H9 (cell line): Measurements from ENCODE around the gene IDI2. TPM values are rescaled to one million over a fixed set of nuclear protein-coding genes. Genes with fewer than 3 reads are reported as not detected.

Experiments used
- DNase-seq: peaks from one replicate; pipeline ENCODE4 v3.0.0-alpha.2; 2017
- H2AFZ ChIP-seq: one replicate; pipeline ENCODE4 v1.6.1; 2013; ENCODE audit warnings: mild to moderate bottlenecking, low read length, control low read depth, moderate library complexity
- H2AK5ac ChIP-seq: 2 replicates; pipeline ENCODE4 v1.6.1; 2013; ENCODE audit warnings: low read length, control low read depth, mixed read lengths; ENCODE audit not compliant: insufficient read length
- H2BK120ac ChIP-seq: one replicate; pipeline ENCODE4 v1.6.1; 2013; ENCODE audit warnings: low read depth, mild to moderate bottlenecking, low read length, control low read depth, inconsistent platforms; ENCODE audit not compliant: poor library complexity, severe bottlenecking
- H2BK12ac ChIP-seq: 2 replicates; pipeline ENCODE4 v1.6.1; 2013; ENCODE audit warnings: low read length, control low read depth, mixed read lengths, low read depth; ENCODE audit not compliant: insufficient read length
- H2BK15ac ChIP-seq: 2 replicates; pipeline ENCODE4 v1.6.1; 2013; ENCODE audit warnings: low read depth, low read length, control low read depth
- H2BK20ac ChIP-seq: one replicate; pipeline ENCODE4 v1.6.1; 2013; ENCODE audit warnings: low read depth, mild to moderate bottlenecking, low read length, control low read depth, inconsistent platforms; ENCODE audit not compliant: poor library complexity, severe bottlenecking
- H2BK5ac ChIP-seq: 2 replicates; pipeline ENCODE4 v1.6.1; 2013; ENCODE audit warnings: low read length, control low read depth, mixed read lengths; ENCODE audit not compliant: insufficient read length
- H3K14ac ChIP-seq: 2 replicates; pipeline ENCODE4 v1.6.1; 2013; ENCODE audit warnings: low read length, control low read depth; ENCODE audit not compliant: insufficient read depth
- H3K18ac ChIP-seq: 2 replicates; pipeline ENCODE4 v1.6.1; 2013; ENCODE audit warnings: low read depth, mild to moderate bottlenecking, mixed read lengths, low read length, control low read depth; ENCODE audit not compliant: insufficient read length
- H3K23ac ChIP-seq: 2 replicates; pipeline ENCODE4 v1.6.1; 2013; ENCODE audit warnings: low read length, control low read depth, mixed read lengths, low read depth; ENCODE audit not compliant: insufficient read length
- H3K23me2 ChIP-seq: 2 replicates; pipeline ENCODE4 v1.6.1; 2013; ENCODE audit warnings: low read depth, mild to moderate bottlenecking, mixed read lengths, low read length, control low read depth; ENCODE audit not compliant: insufficient read length, poor library complexity, severe bottlenecking
- H3K27ac ChIP-seq: 2 replicates; pipeline ENCODE4 v1.5.1; 2013; ENCODE audit warnings: low read length, control low read depth, mixed read lengths, low read depth; ENCODE audit not compliant: insufficient read length
- H3K27me3 ChIP-seq: 2 replicates; pipeline ENCODE4 v1.6.1; 2013; ENCODE audit warnings: low read length, control low read depth, inconsistent platforms; ENCODE audit not compliant: insufficient read depth
- H3K4ac ChIP-seq: 2 replicates; pipeline ENCODE4 v1.6.1; 2013; ENCODE audit warnings: low read depth, mild to moderate bottlenecking, control low read depth, inconsistent platforms, low read length, moderate library complexity
- H3K4me1 ChIP-seq: 2 replicates; pipeline ENCODE4 v1.6.1; 2013; ENCODE audit warnings: low read length, control low read depth, inconsistent platforms; ENCODE audit not compliant: insufficient read depth
- H3K4me2 ChIP-seq: 2 replicates; pipeline ENCODE4 v1.6.1; 2013; ENCODE audit warnings: low read length, control low read depth, mixed read lengths; ENCODE audit not compliant: insufficient read length, insufficient read depth
- H3K56ac ChIP-seq: 2 replicates; pipeline ENCODE4 v1.6.1; 2013; ENCODE audit warnings: low read depth, mild to moderate bottlenecking, mixed read lengths, low read length, control low read depth; ENCODE audit not compliant: insufficient read length
- H3K79me1 ChIP-seq: 2 replicates; pipeline ENCODE4 v1.6.1; 2013; ENCODE audit warnings: low read depth, mild to moderate bottlenecking, moderate library complexity, low read length, control low read depth, inconsistent platforms; ENCODE audit not compliant: insufficient read depth, poor library complexity, severe bottlenecking
- H3K79me2 ChIP-seq: 2 replicates; pipeline ENCODE4 v1.6.1; 2013; ENCODE audit warnings: low read length, control low read depth, inconsistent platforms; ENCODE audit not compliant: insufficient read depth
- H3K9ac ChIP-seq: 2 replicates; pipeline ENCODE4 v1.6.1; 2013; ENCODE audit warnings: low read length, control low read depth, mixed read lengths; ENCODE audit not compliant: insufficient read length; ENCODE audit errors: extremely low read depth
- H3K9me3 ChIP-seq: one replicate; pipeline ENCODE4 v1.6.1; 2013; ENCODE audit warnings: low read depth, low read length, inconsistent platforms; ENCODE audit not compliant: control insufficient read depth
- H3T11ph ChIP-seq: one replicate; pipeline ENCODE4 v1.6.1; 2013; ENCODE audit warnings: mild to moderate bottlenecking, low read length, control low read depth, inconsistent platforms
- H4K20me1 ChIP-seq: one replicate; pipeline ENCODE4 v1.6.1; 2013; ENCODE audit not compliant: control insufficient read depth, insufficient read length, insufficient read depth
- H4K5ac ChIP-seq: 2 replicates; pipeline ENCODE4 v1.6.1; 2013; ENCODE audit warnings: low read depth, mild to moderate bottlenecking, mixed read lengths, low read length, control low read depth; ENCODE audit not compliant: insufficient read length
- H4K8ac ChIP-seq: replicated peaks from 2 replicates; pipeline ENCODE4 v1.6.1; 2013; ENCODE audit warnings: low read length, control low read depth, mixed read lengths, low read depth; ENCODE audit not compliant: insufficient read length
- H4K91ac ChIP-seq: 2 replicates; pipeline ENCODE4 v1.6.1; 2013; ENCODE audit warnings: low read depth, mild to moderate bottlenecking, moderate library complexity, mixed read lengths, low read length, control low read depth; ENCODE audit not compliant: insufficient read length
- H3K27ac Mint-ChIP-seq, 3 experiments: 2 replicates in 2 of 3; 3 replicates in 1 of 3; pipeline ENCODE4 v1.8.0; 2020 to 2021; ENCODE audit warnings: mixed read lengths in 3 of 3, mild to moderate bottlenecking in 1 of 3, moderate library complexity in 1 of 3
- H3K27me3 Mint-ChIP-seq: 2 replicates; pipeline ENCODE4 v1.8.0; 2021; ENCODE audit warnings: low read depth, mild to moderate bottlenecking, moderate library complexity, mixed read lengths
- H3K36me3 Mint-ChIP-seq, 3 experiments: 2 replicates in 2 of 3; 3 replicates in 1 of 3; pipeline ENCODE4 v1.8.0; 2020 to 2021; ENCODE audit warnings: low read depth in 3 of 3, mixed read lengths in 3 of 3; ENCODE audit not compliant: insufficient read depth in 1 of 3
- H3K4me1 Mint-ChIP-seq, 2 experiments: 2 replicates each; pipeline ENCODE4 v1.8.0; 2020; ENCODE audit warnings: mixed read lengths in 2 of 2
- H3K4me3 Mint-ChIP-seq, 2 experiments: 2 replicates in 1 of 2; 3 replicates in 1 of 2; pipeline ENCODE4 v1.8.0; 2020 to 2021; ENCODE audit warnings: mild to moderate bottlenecking in 2 of 2, mixed read lengths in 2 of 2, moderate library complexity in 1 of 2
- H3K9me3 Mint-ChIP-seq, 2 experiments: 2 replicates in 1 of 2; 3 replicates in 1 of 2; pipeline ENCODE4 v1.8.0; 2020; ENCODE audit warnings: mild to moderate bottlenecking in 2 of 2, mixed read lengths in 2 of 2, moderate library complexity in 1 of 2
- CTCF ChIP-seq: fragments of 200-600 bp; sonication (generic); conservative IDR thresholded peaks from 3 replicates; pipeline ENCODE4 v1.8.0; 2021; ENCODE audit warnings: antibody characterized with exemption, mild to moderate bottlenecking
- WGBS: extraction: QIAGEN DNeasy Blood & Tissue Kit; methylation state at CpG from one replicate; pipeline ENCODE4 v1.1.7; 2013; ENCODE audit warnings: missing lambda C conversion rate, low lambda C conversion rate, mixed read lengths; ENCODE audit not compliant: insufficient read length; ENCODE audit errors: extremely low coverage; 5-methylcytosine and 5-hydroxymethylcytosine counted together
- total RNA-seq: library from RNA; stranded (reverse); gene quantifications from 2 replicates; pipeline ENCODE4 v1.2.1, GENCODE V29; 2021

Gene IDI2
- total RNA-seq, 1 experiment from 2014 or later, result not detected

GRCh38 chr10:1061930-1062774 is 36.5 kb upstream of the IDI2 start:
- H3T11ph ChIP-seq, result no peak overlapping the region
- no peak overlapping the region for H3K27ac ChIP-seq
- H3K27me3 Mint-ChIP-seq, result no peaks in the 10 kb centered on the region
- H3K4me3 Mint-ChIP-seq, result no peak overlapping the region
- H2BK5ac ChIP-seq, result no peak overlapping the region
- H2AFZ ChIP-seq, result no peak overlapping the region
- H3K18ac ChIP-seq, result no peak overlapping the region
- no peaks in the 10 kb centered on the region for H4K20me1 ChIP-seq
- no peaks in the 10 kb centered on the region for H3K23me2 ChIP-seq
- H3K79me1 ChIP-seq, result peaks cover 13% of the 10 kb centered on the region
- H3K4me1 Mint-ChIP-seq, result peaks cover 10 to 20% of the 10 kb centered on the region in 2 experiments
- no peak overlapping the region for H3K56ac ChIP-seq
- H4K8ac ChIP-seq, result no peak overlapping the region
- H3K4me1 ChIP-seq, result no peaks in the 10 kb centered on the region
- no peak overlapping the region for H3K4ac ChIP-seq
- no peak overlapping the region for H3K4me2 ChIP-seq
- H3K14ac ChIP-seq, result no peak overlapping the region
- no peaks in the 10 kb centered on the region; a peak in 2 of 7 replicates for H3K36me3 Mint-ChIP-seq
- H3K23ac ChIP-seq, result no peak overlapping the region
- H4K5ac ChIP-seq, result no peak overlapping the region
- H2BK15ac ChIP-seq, result no peak overlapping the region
- no CpG with 5 or more reads among the region's 7 CpGs for WGBS
- H3K27ac Mint-ChIP-seq, result peak overlapping the region in 1 of 3 experiments; percentile 4; a peak in 2 of 7 replicates
- H3K9me3 ChIP-seq, result no peaks in the 10 kb centered on the region
- no peak overlapping the region for H2BK12ac ChIP-seq
- TF ChIP-seq CTCF, result no peak
- H2BK120ac ChIP-seq, result no peak overlapping the region
- no peaks in the 10 kb centered on the region for H3K9me3 Mint-ChIP-seq
- H4K91ac ChIP-seq, result no peak overlapping the region
- H3K79me2 ChIP-seq, result peaks cover 16% of the 10 kb centered on the region; the same call in 1 of the 2 replicates
- H3K9ac ChIP-seq, result no peak overlapping the region
- H2AK5ac ChIP-seq, result no peak overlapping the region
- no peaks in the 10 kb centered on the region for H3K27me3 ChIP-seq
- H2BK20ac ChIP-seq, result no peak overlapping the region
- DNase-seq, result no peak
